Measurements from ENCODE around the gene MYMK. TPM values are rescaled to one million over a fixed set of nuclear protein-coding genes. Genes with fewer than 3 reads are reported as not detected.

Gene MYMK
- total and polyA plus RNA-seq, 2 of the 4 experiments (the other 2 are of a cell fraction) = not detected

DNA sequence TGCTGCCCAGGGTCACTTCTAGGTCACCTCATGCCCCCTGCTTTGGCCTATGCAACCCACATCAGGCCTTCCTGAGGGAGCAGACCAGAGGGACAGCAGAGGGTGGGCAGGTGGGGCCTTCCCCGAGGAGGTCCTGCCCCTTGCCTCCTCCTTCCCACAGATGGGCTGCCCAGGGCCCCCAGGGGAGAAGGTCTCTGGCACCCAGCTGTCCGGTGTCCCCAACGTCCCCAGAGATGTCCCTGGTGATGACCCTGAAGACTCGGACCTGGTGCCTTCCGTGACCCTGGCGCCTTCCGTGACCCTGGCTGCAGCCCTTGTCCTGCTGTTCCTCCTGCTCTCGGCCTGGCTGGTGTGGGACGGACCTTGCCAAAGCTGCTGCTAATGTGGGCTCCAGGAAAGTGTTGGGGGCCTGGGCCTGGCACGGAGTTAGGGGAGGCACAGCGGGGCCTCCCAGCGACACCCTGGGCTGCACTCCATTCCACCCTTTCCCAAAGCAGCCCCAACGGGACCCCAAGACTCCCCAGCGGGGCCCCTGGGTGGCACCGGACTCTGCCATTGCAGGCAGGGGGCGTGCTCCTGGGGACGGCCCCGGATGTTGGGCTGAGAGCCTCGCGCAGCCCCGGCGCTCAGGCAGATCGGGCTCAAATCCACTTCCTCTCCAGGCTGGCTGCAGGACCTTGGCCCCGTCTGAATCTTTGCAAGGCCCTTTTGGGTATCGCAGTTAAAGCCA, 39.1 kb downstream of the MYMK start:
- peak; percentile 4; the same call in 1 of the 2 replicates for ATAC-seq (ENCODE audit: low read depth)
- H4K5ac ChIP-seq (ENCODE audit: low read depth, low read length) = no peak overlapping the region

More for the DNA sequence above, 39.1 kb downstream of the MYMK start:
- Histone ChIP-seq H2AK9ac (replicated peaks; ENCODE audit: low read depth, low read length, poor library complexity) (no peak overlapping the region), H3K4ac (ENCODE audit: low read depth, low read length) (no peak overlapping the region), H3K9ac (ENCODE audit: low read depth, low read length) (no peak overlapping the region), H2BK15ac (ENCODE audit: low read depth, low read length) (no peak overlapping the region), H3K4me2 (ENCODE audit: low read depth, low read length) (no peak overlapping the region), H2BK120ac (ENCODE audit: low read depth, low read length) (no peak overlapping the region), H3K56ac (ENCODE audit: extremely low read depth, insufficient read depth, low read length) (no peak overlapping the region), H4K91ac (ENCODE audit: insufficient read depth, low read depth, low read length) (no peak overlapping the region), H4K20me1 (ENCODE audit: insufficient read depth, low read length) (0 out of 2 replicates have a peak, but pooled peaks cover 5% of the 10 kb centered on the region), H3K9me1 (ENCODE audit: insufficient read depth, low read length) (no peaks in the 10 kb centered on the region; the same call in 1 of the 2 replicates), H2AK5ac (ENCODE audit: low read depth, low read length) (no peak overlapping the region), H3K36me3 (ENCODE audit: control insufficient read depth, insufficient read depth, low read length) (no peaks in the 10 kb centered on the region), H3K23ac (ENCODE audit: low read depth, low read length) (no peak overlapping the region), H3K9me3 (ENCODE audit: control insufficient read depth, insufficient read depth, low read length) (no peaks in the 10 kb centered on the region), H3K4me1 (ENCODE audit: control insufficient read depth, insufficient read depth, low read length) (peaks cover 2% of the 10 kb centered on the region; the same call in 1 of the 2 replicates), H2BK5ac (ENCODE audit: low read depth, low read length, poor library complexity, severe bottlenecking) (no peak overlapping the region), H4K8ac (ENCODE audit: low read depth in 2 of 2, low read length in 2 of 2) (no peak overlapping the region), H3K18ac (ENCODE audit: low read depth, low read length) (no peak overlapping the region), H3K4me3 (ENCODE audit: insufficient read depth, low read depth, low read length) (no peak overlapping the region), H3K27me3 (ENCODE audit: control insufficient read depth, insufficient read depth, low read length) (peaks cover 7% of the 10 kb centered on the region; the same call in 1 of the 2 replicates), H3K14ac (replicated peaks; ENCODE audit: low read depth, low read length) (no peak overlapping the region), H2AFZ (replicated peaks; ENCODE audit: low read length, poor library complexity) (peak overlapping the region; percentile 66), H3K79me1 (ENCODE audit: low read depth in 1 of 2, low read length in 2 of 2) (no peaks in the 10 kb centered on the region), H3K27ac (ENCODE audit: insufficient read depth, low read length) (no peak overlapping the region), H2BK20ac (ENCODE audit: low read depth, low read length) (no peak overlapping the region)
- in situ Hi-C loops (cut with MboI; ENCODE audit: low sequenced_read_pairs) = loop anchor here (10.0 to 25.0 kb wide), 2 partner anchors 81 to 448 kb away; partner anchors contain the start of gene GTF3C5
- intact Hi-C loops (cut with micrococcal nuclease) = loop anchor here (1.0 to 2.0 kb wide), 3 partner anchors 79 to 463 kb away; partner anchors contain the start of genes SURF1 and SURF2
- TF ChIP-seq CHD1 (IDR thresholded peaks at IDR 0.05; ENCODE audit: low read depth, low read length) (no peak), MXI1 (IDR thresholded peaks at IDR 0.05; ENCODE audit: borderline replicate concordance, low read depth, low read length) (no peak)
- TF ChIP-seq, protein P1, sequence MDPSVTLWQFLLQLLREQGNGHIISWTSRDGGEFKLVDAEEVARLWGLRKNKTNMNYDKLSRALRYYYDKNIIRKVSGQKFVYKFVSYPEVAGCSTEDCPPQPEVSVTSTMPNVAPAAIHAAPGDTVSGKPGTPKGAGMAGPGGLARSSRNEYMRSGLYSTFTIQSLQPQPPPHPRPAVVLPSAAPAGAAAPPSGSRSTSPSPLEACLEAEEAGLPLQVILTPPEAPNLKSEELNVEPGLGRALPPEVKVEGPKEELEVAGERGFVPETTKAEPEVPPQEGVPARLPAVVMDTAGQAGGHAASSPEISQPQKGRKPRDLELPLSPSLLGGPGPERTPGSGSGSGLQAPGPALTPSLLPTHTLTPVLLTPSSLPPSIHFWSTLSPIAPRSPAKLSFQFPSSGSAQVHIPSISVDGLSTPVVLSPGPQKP (IDR thresholded peaks at IDR 0.05; ENCODE audit: borderline replicate concordance, low read depth, low read length) = no peak
- TF ChIP-seq, protein P2, sequence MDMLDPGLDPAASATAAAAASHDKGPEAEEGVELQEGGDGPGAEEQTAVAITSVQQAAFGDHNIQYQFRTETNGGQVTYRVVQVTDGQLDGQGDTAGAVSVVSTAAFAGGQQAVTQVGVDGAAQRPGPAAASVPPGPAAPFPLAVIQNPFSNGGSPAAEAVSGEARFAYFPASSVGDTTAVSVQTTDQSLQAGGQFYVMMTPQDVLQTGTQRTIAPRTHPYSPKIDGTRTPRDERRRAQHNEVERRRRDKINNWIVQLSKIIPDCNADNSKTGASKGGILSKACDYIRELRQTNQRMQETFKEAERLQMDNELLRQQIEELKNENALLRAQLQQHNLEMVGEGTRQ (IDR thresholded peaks at IDR 0.05; ENCODE audit: low read depth, low read length) = no peak
- TF ChIP-seq, protein P3, sequence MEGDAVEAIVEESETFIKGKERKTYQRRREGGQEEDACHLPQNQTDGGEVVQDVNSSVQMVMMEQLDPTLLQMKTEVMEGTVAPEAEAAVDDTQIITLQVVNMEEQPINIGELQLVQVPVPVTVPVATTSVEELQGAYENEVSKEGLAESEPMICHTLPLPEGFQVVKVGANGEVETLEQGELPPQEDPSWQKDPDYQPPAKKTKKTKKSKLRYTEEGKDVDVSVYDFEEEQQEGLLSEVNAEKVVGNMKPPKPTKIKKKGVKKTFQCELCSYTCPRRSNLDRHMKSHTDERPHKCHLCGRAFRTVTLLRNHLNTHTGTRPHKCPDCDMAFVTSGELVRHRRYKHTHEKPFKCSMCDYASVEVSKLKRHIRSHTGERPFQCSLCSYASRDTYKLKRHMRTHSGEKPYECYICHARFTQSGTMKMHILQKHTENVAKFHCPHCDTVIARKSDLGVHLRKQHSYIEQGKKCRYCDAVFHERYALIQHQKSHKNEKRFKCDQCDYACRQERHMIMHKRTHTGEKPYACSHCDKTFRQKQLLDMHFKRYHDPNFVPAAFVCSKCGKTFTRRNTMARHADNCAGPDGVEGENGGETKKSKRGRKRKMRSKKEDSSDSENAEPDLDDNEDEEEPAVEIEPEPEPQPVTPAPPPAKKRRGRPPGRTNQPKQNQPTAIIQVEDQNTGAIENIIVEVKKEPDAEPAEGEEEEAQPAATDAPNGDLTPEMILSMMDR (conservative IDR thresholded peaks at IDR 0.05; ENCODE audit: low read depth, low read length) = no peak
- ChIA-PET CTCF (interaction anchor here (0.6 to 0.8 kb wide), 2 partner anchors 69 to 928 kb away, joined by 3 read pairs; no protein-coding TSS in a partner anchor), POLR2A (ENCODE audit: unreplicated experiment) (no interaction called here)
- WGBS, 2 experiments (ENCODE audit: extremely low coverage in 2 of 2, insufficient read length in 1 of 2) = 69% methylated on average over 8 of the region's 25 CpGs; no CpG with 5 or more reads in 1 of the 2 experiments
- dilution Hi-C loops (cut with HindIII; ENCODE audit: low sequenced_read_pairs, unreplicated experiment) = no loop called here
- no TSS peak for BruUV-seq (replicated peaks)
- no peak for DNase-seq
